ENCODE results near the gene NAGS. TPM values are rescaled to one million over a fixed set of nuclear protein-coding genes. Genes with fewer than 3 reads are reported as not detected.

NAGS gene
- polyA plus RNA-seq, 2 of the 4 experiments (the other 2 are of a cell fraction) = 0.66 to 0.88 TPM

- WGBS (ENCODE audit: missing lambda C conversion rate) = 75% methylated on average over 3 of the region's 3 CpGs
- peak in 1 of 2 experiments; percentile 29 for DNase-seq (ENCODE audit: low read depth in 1 of 2, low spot score in 1 of 2)
- ChIA-PET CTCF (interaction anchor here (1.2 to 7.4 kb wide), 5 partner anchors 10 to 407 kb away, joined by 3 to 38 read pairs (median 4); partner anchors contain the start of gene PPY), POLR2A (no interaction called here)
- Histone ChIP-seq H3K4me1 (no peaks in the 10 kb centered on the region), H3K4me3 (no peak overlapping the region), H3K27ac (no peak overlapping the region), H3K9me3 (no peaks in the 10 kb centered on the region), H3K4me2 (no peak overlapping the region)
- peak; percentile 21 to 36; a peak in 3 of 6 replicates for ATAC-seq
- no peak for TF ChIP-seq BHLHE40 (IDR thresholded peaks at IDR 0.05; ENCODE audit: low read depth, low read length)
- TF ChIP-seq, protein P1, sequence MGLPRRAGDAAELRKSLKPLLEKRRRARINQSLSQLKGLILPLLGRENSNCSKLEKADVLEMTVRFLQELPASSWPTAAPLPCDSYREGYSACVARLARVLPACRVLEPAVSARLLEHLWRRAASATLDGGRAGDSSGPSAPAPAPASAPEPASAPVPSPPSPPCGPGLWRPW (IDR thresholded peaks at IDR 0.05) = no peak
- TF ChIP-seq EHF (CRISPR knock-in tag; IDR thresholded peaks at IDR 0.05) = no peak
- TF ChIP-seq MYC (IDR thresholded peaks at IDR 0.05; ENCODE audit: borderline replicate concordance, low read length) = no peak
- TF ChIP-seq RNF2 (IDR thresholded peaks at IDR 0.05; ENCODE audit: borderline replicate concordance, low read depth) = no peak
- no peak for TF ChIP-seq ZSCAN20 (CRISPR knock-in tag; IDR thresholded peaks at IDR 0.05)
- TF ChIP-seq SREBF2 (IDR thresholded peaks at IDR 0.05) = no peak
- TF ChIP-seq, protein P2, sequence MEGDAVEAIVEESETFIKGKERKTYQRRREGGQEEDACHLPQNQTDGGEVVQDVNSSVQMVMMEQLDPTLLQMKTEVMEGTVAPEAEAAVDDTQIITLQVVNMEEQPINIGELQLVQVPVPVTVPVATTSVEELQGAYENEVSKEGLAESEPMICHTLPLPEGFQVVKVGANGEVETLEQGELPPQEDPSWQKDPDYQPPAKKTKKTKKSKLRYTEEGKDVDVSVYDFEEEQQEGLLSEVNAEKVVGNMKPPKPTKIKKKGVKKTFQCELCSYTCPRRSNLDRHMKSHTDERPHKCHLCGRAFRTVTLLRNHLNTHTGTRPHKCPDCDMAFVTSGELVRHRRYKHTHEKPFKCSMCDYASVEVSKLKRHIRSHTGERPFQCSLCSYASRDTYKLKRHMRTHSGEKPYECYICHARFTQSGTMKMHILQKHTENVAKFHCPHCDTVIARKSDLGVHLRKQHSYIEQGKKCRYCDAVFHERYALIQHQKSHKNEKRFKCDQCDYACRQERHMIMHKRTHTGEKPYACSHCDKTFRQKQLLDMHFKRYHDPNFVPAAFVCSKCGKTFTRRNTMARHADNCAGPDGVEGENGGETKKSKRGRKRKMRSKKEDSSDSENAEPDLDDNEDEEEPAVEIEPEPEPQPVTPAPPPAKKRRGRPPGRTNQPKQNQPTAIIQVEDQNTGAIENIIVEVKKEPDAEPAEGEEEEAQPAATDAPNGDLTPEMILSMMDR (IDR thresholded peaks at IDR 0.05) = no peak
- no peak for TF ChIP-seq KDM5A (IDR thresholded peaks at IDR 0.05)
- TF ChIP-seq, protein P3, sequence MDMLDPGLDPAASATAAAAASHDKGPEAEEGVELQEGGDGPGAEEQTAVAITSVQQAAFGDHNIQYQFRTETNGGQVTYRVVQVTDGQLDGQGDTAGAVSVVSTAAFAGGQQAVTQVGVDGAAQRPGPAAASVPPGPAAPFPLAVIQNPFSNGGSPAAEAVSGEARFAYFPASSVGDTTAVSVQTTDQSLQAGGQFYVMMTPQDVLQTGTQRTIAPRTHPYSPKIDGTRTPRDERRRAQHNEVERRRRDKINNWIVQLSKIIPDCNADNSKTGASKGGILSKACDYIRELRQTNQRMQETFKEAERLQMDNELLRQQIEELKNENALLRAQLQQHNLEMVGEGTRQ (IDR thresholded peaks at IDR 0.05) = no peak
- no peak for TF ChIP-seq SMC3 (IDR thresholded peaks at IDR 0.05)
- TF ChIP-seq ZNF302 (CRISPR knock-in tag; IDR thresholded peaks at IDR 0.05) = no peak
- no peak for TF ChIP-seq NFE2L2 (conservative IDR thresholded peaks at IDR 0.05; ENCODE audit: low read length)
- no peak for TF ChIP-seq HDAC2 (IDR thresholded peaks at IDR 0.05)
- TF ChIP-seq REST (IDR thresholded peaks at IDR 0.05) = no peak
- TF ChIP-seq MAZ (IDR thresholded peaks at IDR 0.05; ENCODE audit: borderline replicate concordance, low read depth, low read length) = no peak
- FAIRE-seq = no peak
Observed at GRCh38 chr17:43966276-43966675, 38.1 kb upstream of the NAGS start.

DNA sequence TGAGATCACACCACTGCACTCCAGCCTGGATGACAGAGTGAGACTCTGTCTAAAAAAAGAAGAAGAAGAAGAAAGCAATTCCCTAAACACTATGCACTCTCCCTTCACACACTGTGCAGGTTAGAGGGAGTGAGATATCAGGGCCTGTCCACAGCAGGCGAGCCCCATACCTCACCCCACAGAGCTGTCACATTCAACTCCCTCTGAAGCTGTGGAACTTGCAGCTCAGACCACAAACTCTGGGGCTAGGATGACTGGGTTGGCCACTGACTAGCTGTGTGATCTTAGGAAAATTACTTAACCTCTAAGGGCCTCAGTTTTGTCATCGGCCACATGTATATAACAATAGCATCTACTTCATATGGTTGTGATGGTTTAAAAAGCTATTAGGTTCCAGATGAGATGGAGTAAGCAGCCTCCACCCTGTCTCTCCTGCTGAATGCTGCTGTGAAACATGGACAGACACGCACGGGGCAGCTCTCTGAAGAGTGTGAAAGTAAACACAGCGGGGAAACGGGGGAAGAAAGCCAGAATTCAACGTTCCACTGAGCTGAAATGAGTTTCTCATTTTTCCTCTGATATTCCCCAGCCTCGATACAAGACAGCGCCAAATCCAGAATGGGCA, 37.1 kb upstream of the NAGS start:
- CTCF ChIA-PET = interaction anchor here (0.6 to 7.4 kb wide), 10 partner anchors 11 to 408 kb away, joined by 3 to 38 read pairs (median 4); partner anchors contain the start of gene PPY
- FAIRE-seq (peak; percentile 23), ATAC-seq (peak; percentile 30 to 42; a peak in 3 of 6 replicates), DNase-seq (ENCODE audit: low read depth in 1 of 2, low spot score in 1 of 2) (no peak)
- Histone ChIP-seq H3K4me2 (no peak overlapping the region), H3K27ac (no peak overlapping the region), H3K9me3 (no peaks in the 10 kb centered on the region), H3K4me1 (no peaks in the 10 kb centered on the region), H3K4me3 (no peak overlapping the region)
- WGBS (ENCODE audit: missing lambda C conversion rate) = 71% methylated on average over 9 of the region's 9 CpGs
- TF ChIP-seq, protein P1 (IDR thresholded peaks at IDR 0.05) = no peak
- no peak for TF ChIP-seq HEYL (CRISPR knock-in tag; IDR thresholded peaks at IDR 0.05)
- no peak for TF ChIP-seq KDM1A (IDR thresholded peaks at IDR 0.05; ENCODE audit: low read depth)
- TF ChIP-seq HOXA7 (CRISPR knock-in tag; IDR thresholded peaks at IDR 0.05) = no peak
- no peak for TF ChIP-seq HOXB5 (CRISPR knock-in tag; IDR thresholded peaks at IDR 0.05)
- no peak for TF ChIP-seq ELK1 (IDR thresholded peaks at IDR 0.05; ENCODE audit: low read depth, low read length)
- TF ChIP-seq ZC3H11A (IDR thresholded peaks at IDR 0.05) = no peak
- no peak for TF ChIP-seq TP53 (CRISPR knock-in tag; IDR thresholded peaks at IDR 0.05)
- no peak for TF ChIP-seq TFCP2L1 (CRISPR knock-in tag; IDR thresholded peaks at IDR 0.05)
- no peak for TF ChIP-seq JUNB (IDR thresholded peaks at IDR 0.05)
- POLR2A ChIA-PET = no interaction called here
